HG03558 (cell line): ENCODE data around the gene KLC1.

Experiments used
- ATAC-seq: cut with Tn5 transposase; IDR thresholded peaks from one replicate; pipeline ENCODE4 v1.9.1; 2021; ENCODE audit warnings: moderate number of reproducible peaks; ENCODE audit not compliant: unreplicated experiment; ENCODE audit errors: extremely low read depth

KLC1 gene

DNA sequence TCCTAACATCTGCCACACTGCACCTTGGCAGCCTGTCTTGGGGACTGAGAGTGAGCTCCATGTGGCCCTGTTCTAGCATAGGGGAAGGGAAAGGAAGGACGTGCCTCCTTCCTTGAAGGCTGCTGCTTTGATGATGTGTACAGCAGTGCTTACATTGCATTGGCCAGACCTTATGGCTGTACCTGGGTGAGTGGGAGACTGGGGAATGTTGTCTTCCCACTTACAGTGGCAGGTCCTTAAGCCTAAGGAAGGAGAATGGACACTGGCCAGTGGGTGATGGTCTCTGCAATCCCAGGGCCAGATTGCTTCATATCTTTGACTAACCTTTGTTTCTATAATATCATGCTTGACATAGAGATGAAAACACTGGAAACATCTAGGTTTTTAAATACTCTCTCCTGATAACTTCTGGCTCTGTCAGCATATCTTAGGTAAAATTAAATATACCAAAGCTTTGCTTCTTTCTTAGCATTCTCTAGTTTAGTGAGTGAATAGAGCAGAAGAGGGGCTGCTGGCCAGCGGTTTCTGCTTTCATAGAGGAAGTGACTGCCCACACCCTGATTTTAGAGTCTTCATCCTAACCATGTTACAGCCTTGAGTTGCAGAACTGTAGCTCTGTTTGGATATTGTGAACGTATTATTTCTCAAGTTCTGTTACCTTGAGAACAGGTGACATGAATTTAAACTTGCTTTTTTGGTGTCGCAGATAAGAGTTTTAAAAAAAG is 27.2 kb downstream of the KLC1 start:
- ATAC-seq: no peak

DNA sequence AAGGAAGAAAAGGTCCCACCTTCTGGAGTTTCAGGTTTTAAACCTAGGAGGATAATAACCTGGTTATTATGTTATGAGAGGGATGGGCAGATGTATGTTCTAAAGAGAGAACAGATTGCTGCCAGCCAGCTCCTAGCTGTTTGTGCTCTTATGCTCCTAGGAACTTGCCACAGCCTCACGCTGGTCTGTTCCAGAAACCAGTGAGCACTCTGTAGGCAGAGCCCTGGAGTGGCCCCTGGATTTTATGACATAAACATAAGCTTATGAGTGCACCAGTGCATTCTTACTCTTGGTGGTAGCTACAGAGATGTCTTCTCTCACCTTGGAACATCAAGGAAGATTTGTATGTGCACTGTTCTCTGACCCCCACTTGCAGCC is 27.7 kb downstream of the KLC1 start:
- ATAC-seq: no peak

DNA sequence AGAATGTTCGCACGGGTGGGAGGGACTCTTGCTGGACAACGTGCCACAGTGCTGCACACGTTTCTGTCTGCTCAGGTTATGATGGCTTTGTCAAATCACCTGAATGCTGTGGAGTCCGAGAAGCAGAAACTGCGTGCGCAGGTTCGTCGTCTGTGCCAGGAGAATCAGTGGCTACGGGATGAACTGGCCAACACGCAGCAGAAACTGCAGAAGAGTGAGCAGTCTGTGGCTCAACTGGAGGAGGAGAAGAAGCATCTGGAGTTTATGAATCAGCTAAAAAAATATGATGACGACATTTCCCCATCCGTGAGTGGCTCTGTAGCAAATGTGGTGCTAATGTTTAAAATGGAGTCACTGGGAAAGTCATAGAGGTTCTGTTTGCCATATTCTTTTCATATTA is 28.5 kb downstream of the KLC1 start:
- no peak for ATAC-seq

DNA sequence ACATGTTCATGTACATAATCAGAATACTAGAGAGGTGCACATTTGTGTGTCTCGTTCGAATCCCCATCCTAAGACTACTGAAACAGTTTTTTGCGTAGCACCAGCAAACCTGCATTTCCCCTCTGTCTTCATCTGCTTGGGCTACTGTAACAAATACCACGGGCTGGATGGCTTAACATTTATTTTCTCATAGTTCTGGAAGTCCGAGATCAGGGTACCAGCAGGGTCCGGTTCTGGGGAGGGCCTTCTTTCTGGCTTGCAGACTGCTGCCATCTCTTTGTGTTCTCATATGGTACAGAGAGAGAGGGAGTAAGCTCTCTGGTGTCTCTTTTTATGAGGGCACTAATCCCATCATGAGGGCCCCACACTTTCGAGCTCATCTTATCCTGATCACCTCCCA is 30.6 kb downstream of the KLC1 start:
- no peak for ATAC-seq

DNA sequence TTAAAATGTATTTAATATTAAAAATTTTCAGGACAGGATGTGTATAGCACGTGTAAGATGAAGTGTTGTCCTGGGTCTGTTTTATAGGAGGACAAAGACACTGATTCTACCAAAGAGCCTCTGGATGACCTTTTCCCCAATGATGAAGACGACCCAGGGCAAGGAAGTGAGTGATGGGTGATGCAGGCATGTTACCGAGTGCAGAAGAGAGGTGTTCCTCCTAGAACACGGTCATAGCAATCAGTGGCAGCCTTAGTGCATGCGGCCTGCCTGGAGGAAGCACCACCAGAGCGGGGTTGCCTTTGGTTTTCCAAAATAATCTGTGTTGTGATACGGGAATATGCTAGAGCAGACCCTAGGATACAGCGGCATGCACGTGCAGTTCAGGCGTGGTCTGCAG is 33.0 kb downstream of the KLC1 start:
- no peak for ATAC-seq

DNA sequence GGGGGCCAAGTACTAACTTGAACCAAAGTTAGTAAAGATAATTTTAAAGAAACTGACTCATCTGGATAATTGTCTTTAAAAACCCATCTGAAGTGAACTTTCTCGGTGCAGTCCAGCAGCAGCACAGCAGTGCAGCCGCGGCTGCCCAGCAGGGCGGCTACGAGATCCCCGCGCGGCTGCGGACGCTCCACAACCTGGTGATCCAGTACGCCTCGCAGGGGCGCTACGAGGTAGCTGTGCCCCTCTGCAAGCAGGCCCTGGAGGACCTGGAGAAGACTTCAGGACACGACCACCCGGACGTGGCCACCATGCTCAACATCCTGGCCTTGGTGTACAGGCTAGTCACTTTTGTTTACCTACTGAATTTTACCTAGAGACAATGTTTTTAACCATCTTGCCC is 33.6 kb downstream of the KLC1 start:
- no peak for ATAC-seq

DNA sequence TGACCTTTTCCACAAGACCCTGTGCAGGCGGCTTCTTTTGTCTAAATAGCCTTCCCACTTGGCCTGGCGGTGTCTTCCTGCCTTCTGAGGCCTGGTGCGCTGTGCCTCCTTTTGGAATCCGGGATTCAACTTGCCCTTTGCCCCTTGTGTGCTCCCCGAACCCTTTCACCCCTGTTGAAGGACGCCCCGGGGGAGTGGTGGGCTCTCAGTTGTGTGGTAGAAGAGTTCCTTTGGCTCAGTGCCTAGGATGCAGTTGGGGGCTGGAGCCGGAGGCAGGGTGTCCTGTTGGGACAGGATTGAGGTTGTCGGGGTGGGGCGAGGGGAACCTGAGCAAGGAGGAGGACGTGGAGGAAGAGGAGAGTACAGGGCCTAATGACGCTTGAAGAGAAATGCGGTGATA is 34.5 kb downstream of the KLC1 start:
- no peak for ATAC-seq

DNA sequence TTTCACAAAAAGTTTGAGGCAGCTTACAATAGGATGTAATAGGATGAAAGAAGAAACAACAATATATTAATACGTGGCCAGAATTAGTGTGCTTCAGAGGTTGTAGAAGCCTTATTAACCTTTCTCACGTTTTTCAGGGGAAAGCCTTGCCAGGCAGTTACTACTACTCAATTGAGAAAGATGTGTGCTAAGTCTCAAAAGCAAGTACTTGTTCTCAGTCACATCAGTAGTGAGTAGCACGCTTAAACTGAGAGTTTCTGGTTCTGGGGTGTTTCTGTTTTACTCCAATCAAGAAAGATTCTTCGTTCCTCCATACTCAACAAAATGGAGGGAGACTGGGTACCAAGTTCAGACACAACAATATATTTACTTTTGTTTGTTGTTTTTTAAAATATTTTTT is 38.7 kb downstream of the KLC1 start:
- no peak for ATAC-seq

DNA sequence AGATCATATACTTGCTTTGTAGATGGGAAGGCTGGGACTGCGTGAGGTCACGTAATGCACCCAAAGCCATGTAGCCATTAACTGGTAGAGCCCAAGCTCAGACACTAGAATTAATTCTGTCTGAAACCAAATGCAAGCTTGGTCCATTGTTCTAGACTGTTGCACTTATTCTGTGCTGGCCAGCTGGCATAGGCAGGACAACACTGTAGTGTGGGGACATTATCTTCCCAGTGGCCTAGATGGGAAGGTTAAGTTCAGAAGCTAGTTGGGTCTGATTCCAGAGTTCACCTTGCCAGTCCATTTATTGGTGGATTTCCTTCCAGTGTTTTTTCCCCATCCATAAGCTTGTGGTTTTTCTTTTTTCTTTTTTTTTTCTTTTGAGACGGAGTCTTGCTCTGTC is 39.1 kb downstream of the KLC1 start:
- ATAC-seq: no peak

DNA sequence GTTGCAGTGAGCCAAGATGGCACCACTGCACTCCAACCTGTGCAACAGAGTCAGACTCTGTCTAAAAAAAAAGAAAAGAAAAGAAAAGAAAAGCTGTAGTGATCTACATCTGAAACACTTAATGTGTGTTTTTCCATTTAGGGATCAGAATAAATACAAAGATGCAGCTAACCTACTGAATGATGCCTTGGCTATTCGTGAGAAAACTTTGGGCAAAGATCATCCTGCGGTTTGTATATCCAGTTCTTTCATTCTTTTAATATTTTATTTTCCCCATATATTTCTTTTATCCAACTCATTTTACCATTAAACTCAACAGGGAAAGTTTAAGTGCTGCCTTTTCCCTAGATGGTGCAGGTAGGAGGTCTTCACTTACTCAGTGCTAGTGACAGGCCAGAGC is 40.4 kb downstream of the KLC1 start:
- no peak for ATAC-seq

DNA sequence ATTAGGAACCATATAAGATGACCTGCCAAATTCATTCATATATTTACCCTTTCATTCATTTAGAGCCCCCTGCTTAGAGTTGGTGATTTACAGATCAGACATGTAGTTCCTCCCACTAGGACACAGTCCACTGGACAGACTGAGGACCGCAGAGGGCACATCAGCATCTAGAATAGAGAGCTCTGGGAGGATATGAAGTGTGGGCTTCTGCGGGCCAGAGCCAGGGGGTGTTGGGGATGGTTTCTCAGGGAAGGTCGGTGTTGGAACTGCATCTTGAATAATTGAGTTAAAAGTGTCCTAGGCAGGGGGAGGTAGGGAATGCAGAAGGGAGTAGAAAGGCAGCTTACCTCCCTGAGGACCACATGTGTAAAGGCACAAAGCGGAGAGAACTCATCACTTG is 42.9 kb downstream of the KLC1 start:
- ATAC-seq: no peak

DNA sequence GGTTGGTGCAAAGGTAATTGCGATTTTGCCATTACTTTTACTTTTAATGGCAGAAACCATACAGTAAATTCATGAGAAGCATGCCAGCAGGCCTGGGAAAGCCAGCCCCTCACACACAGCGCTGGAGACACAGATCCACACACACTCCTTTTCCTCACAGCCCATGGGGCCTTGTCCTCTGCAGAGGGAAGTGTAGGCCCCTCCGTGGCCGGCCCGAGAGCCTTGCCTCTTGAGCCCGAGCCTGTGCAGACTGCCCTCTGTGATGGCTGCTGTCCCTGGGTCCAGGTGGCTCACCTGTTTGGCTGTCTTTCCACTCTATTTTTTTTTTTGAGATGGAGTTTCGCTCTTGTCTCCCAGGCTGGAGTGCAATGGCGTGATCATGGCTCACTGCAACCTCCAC is 46.9 kb downstream of the KLC1 start:
- ATAC-seq: no peak

DNA sequence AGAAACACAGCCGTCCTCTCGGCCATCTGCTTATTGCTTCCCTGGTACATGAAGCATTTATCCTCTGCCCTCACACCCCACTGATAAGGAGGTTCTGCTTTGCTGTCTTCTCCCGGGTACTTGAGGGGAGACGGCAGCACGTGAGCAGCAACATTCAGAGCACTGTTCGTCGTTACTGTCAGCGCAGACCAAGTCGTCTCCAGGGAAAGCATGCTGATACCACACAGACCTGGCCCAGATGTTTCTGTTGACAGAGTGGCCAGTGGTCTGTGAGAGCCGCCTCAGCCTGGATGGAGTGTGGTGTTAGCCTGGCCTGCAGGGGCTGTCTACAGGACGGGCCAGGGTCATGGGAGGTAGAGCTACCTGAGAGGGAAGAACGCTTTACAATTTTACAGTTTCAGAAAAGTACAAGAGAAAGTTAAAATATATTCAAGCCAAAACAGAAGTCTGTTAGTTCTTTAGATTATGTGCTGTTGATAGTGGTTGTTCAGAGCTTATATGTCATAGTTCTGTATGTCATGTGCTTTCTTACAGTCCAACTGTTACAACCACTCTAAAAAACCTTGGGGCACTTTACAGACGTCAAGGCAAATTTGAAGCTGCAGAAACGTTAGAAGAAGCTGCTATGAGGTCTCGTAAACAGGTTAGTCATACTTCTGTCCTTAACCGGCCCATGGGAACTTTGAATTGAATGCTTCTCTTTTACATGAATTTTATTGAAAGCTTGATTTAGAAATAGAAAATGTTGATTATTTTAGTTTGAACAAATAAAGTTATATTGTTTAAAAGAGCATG is 48.1 kb downstream of the KLC1 start:
- no peak for ATAC-seq

DNA sequence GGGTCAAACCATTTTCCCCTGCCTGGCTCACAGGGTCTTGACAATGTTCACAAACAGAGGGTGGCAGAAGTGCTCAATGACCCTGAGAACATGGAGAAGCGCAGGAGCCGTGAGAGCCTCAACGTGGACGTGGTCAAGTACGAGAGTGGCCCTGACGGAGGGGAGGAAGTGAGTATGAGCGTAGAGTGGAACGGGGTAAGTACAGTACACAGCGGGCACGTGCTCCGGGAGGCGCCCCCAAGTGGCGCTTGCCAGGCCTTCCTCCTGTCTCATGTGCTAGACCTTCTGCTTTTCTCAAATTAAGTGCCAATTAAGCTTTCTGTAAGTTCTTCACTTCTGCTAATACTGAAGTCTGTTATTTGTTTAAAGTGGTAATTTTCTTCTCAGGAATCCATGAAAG is 50.3 kb downstream of the KLC1 start:
- ATAC-seq: no peak

DNA sequence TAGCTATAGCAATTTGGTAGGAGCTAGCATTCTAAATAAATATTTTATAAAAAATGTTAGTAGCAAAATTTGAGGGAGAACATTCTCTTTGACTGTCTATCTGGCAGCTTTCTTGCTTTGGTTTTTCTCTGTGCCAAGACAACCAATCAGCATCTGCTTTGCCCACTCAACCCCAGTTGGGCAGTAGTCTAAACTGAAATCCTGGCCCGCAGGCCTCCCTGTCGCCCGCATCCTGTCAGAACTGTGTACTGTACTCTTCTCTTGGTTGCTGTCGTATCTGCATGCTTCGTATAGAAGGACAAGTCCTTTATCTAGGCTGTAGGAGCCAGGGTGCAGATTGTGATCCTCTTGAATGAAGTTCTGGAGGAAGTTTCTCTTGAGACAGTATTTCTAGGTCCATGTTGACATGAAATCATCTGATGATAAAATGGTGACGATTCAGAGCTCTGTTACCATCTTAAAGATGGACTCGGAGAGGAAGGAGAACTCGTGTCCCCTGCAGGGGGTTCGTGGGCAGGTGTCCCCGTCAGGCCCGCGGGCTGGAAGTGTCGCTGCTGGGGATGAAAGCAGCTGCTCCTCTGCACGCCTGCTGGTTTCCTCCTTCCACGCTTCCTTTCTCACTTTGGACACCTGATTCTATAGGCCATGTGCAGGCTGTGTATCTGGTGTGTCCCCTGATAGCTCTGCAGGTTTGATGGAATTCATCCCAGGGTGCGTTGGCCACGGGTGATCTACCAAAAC is 51.6 kb downstream of the KLC1 start:
- ATAC-seq: no peak

DNA sequence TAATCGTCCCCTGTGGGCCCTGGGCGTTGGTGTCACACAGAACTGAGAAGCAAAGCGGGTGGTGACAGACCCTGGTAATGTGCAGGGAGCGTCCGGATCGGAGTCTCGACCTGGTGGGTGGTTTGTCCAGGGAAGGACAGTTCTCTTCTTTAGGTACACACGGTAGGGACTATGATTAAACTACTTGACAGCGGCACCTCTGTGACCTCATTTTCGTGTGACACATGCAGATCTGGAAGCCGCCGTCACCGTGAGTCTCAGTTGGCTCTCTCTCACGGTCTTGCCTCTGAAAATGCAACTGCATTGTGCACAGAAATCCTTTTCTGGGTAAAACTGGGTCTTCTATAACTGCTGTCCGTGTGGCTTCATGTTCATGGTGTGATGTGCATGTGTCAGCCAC is 54.1 kb downstream of the KLC1 start:
- no peak for ATAC-seq

DNA sequence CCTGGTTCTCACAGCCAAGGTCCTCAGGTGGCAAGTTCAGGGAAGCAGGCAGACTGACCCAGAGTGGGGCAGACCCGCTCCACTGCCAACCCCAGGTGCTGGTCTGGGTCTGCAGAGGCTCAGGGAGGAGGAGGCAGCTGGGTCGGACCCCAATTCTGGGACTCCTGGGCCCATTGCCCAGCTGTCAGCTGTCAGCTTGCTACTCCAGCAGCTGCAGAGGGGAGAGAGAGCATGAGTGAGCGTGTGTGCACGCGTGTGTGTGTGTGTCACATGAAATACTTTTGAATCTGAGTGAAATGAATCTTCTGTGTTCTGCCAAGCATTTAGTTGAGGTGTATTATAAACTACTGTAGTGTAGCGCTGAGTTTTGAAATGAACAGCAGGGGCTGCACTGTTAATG is 55.5 kb downstream of the KLC1 start:
- no peak for ATAC-seq

DNA sequence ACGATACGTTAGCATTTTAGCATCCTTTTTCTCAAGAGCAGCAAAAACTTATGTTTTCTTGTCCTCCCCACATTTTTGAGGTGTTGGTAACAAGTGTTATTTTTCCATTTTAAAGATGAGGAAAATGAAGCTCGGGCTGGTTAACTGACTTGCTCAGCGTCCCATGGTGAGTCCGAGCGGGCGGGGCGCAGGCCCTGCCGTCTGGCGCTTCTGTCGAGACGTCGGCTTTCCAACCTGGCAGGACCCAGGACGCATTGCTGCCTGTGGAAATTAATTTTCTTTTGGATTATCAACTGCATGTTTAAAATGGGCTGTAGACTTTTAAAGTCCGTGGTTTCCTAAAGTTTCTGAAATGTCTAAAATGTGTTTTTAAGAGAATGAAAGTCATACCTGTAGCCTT is 55.9 kb downstream of the KLC1 start:
- no peak for ATAC-seq

DNA sequence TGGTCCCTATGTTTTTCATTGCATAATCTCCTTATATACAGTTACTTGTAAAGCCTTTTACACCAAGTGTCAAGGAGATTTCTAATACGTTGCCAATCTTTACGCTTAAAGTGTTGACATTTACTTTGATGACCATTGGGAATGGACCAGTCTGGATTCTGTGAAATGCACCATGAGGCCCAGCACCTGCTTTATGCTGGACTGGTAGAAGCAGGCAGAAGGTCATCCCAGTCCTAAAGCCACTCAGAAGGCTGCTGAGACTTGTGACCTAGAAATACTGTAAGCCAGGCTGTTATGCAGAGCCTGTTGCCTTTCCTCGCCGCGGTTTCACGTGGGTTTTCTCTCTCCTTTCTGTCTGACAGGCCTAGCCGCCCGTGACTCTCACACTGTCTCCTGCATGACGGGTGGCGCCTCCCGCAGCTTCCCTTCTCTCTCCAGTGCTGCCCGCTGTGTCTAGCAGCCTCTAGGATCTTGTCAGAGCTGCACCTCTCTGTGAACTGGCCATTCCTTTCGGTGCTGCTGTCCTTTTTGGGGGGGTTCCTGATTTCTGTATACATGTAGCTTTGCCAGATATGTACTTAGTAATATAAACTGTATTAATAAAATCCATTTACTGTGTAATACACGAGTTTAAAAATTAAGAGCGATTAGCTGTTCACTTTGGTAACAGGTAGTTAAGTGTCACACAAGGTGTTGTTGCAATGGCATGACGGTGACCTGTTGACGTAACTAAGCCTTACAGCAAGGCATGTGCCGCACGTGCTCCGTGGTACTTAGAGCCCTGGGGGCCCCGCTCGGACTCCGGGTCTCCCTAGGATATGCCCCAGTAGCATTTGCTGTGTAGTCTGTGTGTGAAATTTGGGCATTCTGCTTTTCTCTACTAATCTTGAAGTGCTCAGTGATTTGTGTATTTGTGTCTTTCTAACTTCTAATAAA is 56.5 kb downstream of the KLC1 start:
- ATAC-seq: no peak

DNA sequence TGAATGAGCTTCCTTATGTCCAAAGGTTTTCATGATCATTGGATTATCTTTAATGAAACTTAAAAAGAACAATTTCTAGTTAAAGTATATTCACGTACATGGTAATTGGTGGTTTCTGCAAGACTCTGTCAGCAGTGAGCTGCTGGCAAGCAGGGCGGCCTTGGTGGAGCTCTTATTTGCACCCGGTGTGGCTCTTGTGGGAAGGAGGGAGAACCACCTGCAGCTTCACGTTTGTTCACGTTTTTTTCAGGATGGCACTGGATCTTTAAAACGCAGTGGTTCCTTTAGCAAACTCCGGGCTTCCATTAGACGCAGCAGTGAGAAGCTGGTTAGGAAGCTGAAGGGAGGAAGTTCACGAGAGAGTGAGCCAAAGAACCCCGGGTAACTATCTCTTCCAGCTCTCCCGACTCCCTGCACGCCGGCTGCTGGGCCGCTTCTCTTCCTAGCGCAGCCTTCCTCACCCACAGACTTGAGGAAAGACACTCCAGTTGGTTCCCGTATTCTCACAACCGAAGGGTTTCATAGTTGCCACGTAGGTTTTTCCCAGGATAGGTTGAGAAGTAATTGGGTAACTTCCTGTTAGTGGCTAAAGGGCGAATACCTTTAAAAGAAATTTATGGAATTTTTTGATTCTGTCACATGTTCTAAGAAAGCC is 57.9 kb downstream of the KLC1 start:
- ATAC-seq: no peak
